CD4-positive, CD25-positive, alpha-beta regulatory T cell (primary cell): ENCODE measurements around the gene SLC9A9. TPM values are rescaled to one million over a fixed set of nuclear protein-coding genes. Genes with fewer than 3 reads are reported as not detected.

ENCODE experiments used
- ATAC-seq, 2 donors: fragments of 150-1000 bp; cut with Tn5 transposase; one replicate each; pipeline ENCODE4 v1.10.0; 2021; ENCODE audit warnings: low read depth in 2 of 2, moderate number of reproducible peaks in 2 of 2, moderate library complexity in 1 of 2
- DNase-seq, 3 donors: peaks; one replicate each; pipeline versions ENCODE4 v3.0.0 to v3.0.0-alpha.2; 2012 to 2022; ENCODE audit warnings: mixed read lengths in 1 of 3
- H3K27ac ChIP-seq: one replicate; pipeline ENCODE4 v1.7.0; 2013; ENCODE audit warnings: mild to moderate bottlenecking, low read length; ENCODE audit not compliant: insufficient read depth, poor library complexity, severe bottlenecking
- H3K27me3 ChIP-seq: one replicate; pipeline ENCODE4 v1.7.0; 2013; ENCODE audit warnings: low read length; ENCODE audit not compliant: control insufficient read depth, insufficient read depth
- H3K36me3 ChIP-seq: one replicate; pipeline ENCODE4 v1.7.0; 2013; ENCODE audit warnings: mild to moderate bottlenecking, low read length, moderate library complexity; ENCODE audit not compliant: control insufficient read depth, insufficient read depth
- H3K4me1 ChIP-seq: 2 replicates; pipeline ENCODE4 v1.7.0; 2013; ENCODE audit warnings: mild to moderate bottlenecking, low read length; ENCODE audit not compliant: insufficient read depth, control insufficient read depth, poor library complexity, severe bottlenecking
- H3K4me3 ChIP-seq: one replicate; pipeline ENCODE4 v1.7.0; 2013; ENCODE audit warnings: low read depth, mild to moderate bottlenecking, low read length, moderate library complexity
- H3K9me3 ChIP-seq, 2 experiments: 1 replicate in 1 of 2; 2 replicates in 1 of 2; pipeline ENCODE4 v1.7.0; 2013; ENCODE audit warnings: low read length in 2 of 2, mild to moderate bottlenecking in 1 of 2, moderate library complexity in 1 of 2; ENCODE audit not compliant: control insufficient read depth in 2 of 2
- H3K27ac Mint-ChIP-seq, 3 donors: one replicate each; pipeline ENCODE4 v1.8.0; 2020 to 2022; ENCODE audit warnings: mild to moderate bottlenecking in 3 of 3, mixed read lengths in 3 of 3, moderate library complexity in 2 of 3
- H3K27me3 Mint-ChIP-seq: one replicate; pipeline ENCODE4 v1.8.0; 2022; ENCODE audit warnings: mild to moderate bottlenecking, mixed read lengths
- H3K36me3 Mint-ChIP-seq: one replicate; pipeline ENCODE4 v1.8.0; 2020; ENCODE audit warnings: mixed read lengths
- H3K4me1 Mint-ChIP-seq, 4 donors: one replicate each; pipeline ENCODE4 v1.8.0; 2020 to 2022; ENCODE audit warnings: mixed read lengths in 4 of 4, mild to moderate bottlenecking in 1 of 4
- H3K4me3 Mint-ChIP-seq, 4 donors: one replicate each; pipeline ENCODE4 v1.8.0; 2020 to 2022; ENCODE audit warnings: mild to moderate bottlenecking in 4 of 4, mixed read lengths in 4 of 4, moderate library complexity in 3 of 4
- H3K9me3 Mint-ChIP-seq, 7 donors: one replicate each; pipeline ENCODE4 v1.8.0; 2020 to 2022; ENCODE audit warnings: mixed read lengths in 7 of 7, mild to moderate bottlenecking in 3 of 7, moderate library complexity in 2 of 7
- polyA plus RNA-seq, 4 donors: library from polyadenylated mRNA; unstranded; fragments of 300-500 nt; fragmentation: Illumina TruSeq; gene quantifications; one replicate each; pipeline ENCODE4 v1.2.3, GENCODE V29; 2021
- total RNA-seq: library from RNA; stranded (reverse); gene quantifications from one replicate; pipeline ENCODE4 v1.2.3, GENCODE V29; 2022

The SLC9A9 gene
- total and polyA plus RNA-seq, 5 donors from 2014 or later = 31.7 to 49.3 (median 46.4) TPM

DNA sequence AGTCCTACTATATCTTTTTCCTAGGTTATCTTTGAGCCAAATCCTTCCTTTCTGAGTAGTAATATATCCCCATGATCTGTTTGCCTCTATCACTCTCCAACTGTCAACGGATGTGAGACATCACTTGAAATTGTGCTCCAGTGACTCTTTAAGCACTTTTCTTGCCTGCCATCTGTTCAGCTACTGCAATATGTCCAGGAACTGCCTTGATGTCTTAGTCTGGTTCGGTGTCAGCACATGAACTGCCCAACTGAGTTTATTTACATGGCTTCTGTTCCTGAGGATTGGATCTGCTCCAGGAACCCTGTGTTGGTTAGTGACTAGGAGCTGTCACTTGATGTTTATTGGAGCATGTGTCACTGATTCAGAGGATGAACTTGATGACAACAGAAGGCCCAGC lies 116.5 kb downstream of the SLC9A9 start:
- Histone ChIP-seq H3K4me3 (no peak overlapping the region), H3K27me3 (no peaks in the 10 kb centered on the region), H3K27ac (no peak overlapping the region), H3K36me3 (no peaks in the 10 kb centered on the region), H3K4me1 (no peaks in the 10 kb centered on the region), H3K9me3 (no peaks in the 10 kb centered on the region)
- H3K4me3 Mint-ChIP-seq = no peak overlapping the region
- DNase-seq (no peak), ATAC-seq (no peak)
- H3K27ac Mint-ChIP-seq = peak overlapping the region in 1 of 3 donors; percentile 45
- H3K9me3 Mint-ChIP-seq = peaks cover 0 to 2% (median 0%) of the 10 kb centered on the region in 7 donors
- no peaks in the 10 kb centered on the region for H3K27me3 Mint-ChIP-seq
- H3K36me3 Mint-ChIP-seq = peaks cover 22% of the 10 kb centered on the region
- peaks cover 0 to 8% (median 4%) of the 10 kb centered on the region in 4 donors for H3K4me1 Mint-ChIP-seq

GRCh38 chr3:143731320-143731719 lies 116.9 kb downstream of the SLC9A9 start:
- Histone ChIP-seq H3K36me3 (no peaks in the 10 kb centered on the region), H3K4me3 (no peak overlapping the region), H3K9me3 (no peaks in the 10 kb centered on the region), H3K4me1 (no peaks in the 10 kb centered on the region), H3K27ac (no peak overlapping the region), H3K27me3 (no peaks in the 10 kb centered on the region)
- Mint-ChIP-seq H3K27me3 (no peaks in the 10 kb centered on the region), H3K4me3 (no peak overlapping the region), H3K27ac (no peak overlapping the region), H3K9me3 (peaks cover 0 to 2% (median 0%) of the 10 kb centered on the region in 7 donors), H3K36me3 (peaks cover 22% of the 10 kb centered on the region), H3K4me1 (peaks cover 0 to 11% (median 4%) of the 10 kb centered on the region in 4 donors)
- DNase-seq (peak in 1 of 3 donors; percentile 33), ATAC-seq (peak in 1 of 2 donors; percentile 52)

GRCh38 chr3:143727391-143727790 lies 120.9 kb downstream of the SLC9A9 start:
- H3K4me3 Mint-ChIP-seq = no peak overlapping the region
- peaks cover 19% of the 10 kb centered on the region for H3K36me3 Mint-ChIP-seq
- ATAC-seq (no peak), DNase-seq (no peak)
- Histone ChIP-seq H3K4me1 (no peaks in the 10 kb centered on the region), H3K4me3 (no peak overlapping the region), H3K27me3 (no peaks in the 10 kb centered on the region), H3K27ac (no peak overlapping the region), H3K36me3 (peaks cover 6% of the 10 kb centered on the region), H3K9me3 (no peaks in the 10 kb centered on the region)
- H3K9me3 Mint-ChIP-seq = no peaks in the 10 kb centered on the region
- H3K27ac Mint-ChIP-seq = peak overlapping the region in 1 of 3 donors; percentile 64
- peaks cover 0 to 11% (median 9%) of the 10 kb centered on the region in 4 donors for H3K4me1 Mint-ChIP-seq
- no peaks in the 10 kb centered on the region for H3K27me3 Mint-ChIP-seq

DNA sequence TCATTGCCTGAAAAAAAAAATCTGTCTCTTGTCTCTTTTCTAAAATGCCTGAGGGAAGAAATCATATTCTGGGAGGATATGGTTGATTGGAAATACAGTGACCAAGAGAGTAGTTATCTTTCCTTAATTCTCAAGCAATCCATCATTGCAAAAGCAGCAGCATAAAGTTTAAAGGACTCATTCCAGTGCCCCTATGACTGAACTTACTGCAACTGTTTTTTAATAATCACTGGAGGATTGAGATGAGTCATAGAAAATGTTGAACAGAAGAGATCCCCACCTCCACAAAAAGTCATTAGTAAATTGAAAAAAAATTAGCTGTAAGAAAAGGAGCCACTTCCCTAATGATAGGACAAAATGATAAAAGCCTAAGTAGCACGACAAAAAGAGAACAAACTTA lies 121.5 kb downstream of the SLC9A9 start:
- Histone ChIP-seq H3K4me1 (no peaks in the 10 kb centered on the region), H3K36me3 (peaks cover 6% of the 10 kb centered on the region), H3K9me3 (no peaks in the 10 kb centered on the region), H3K27ac (no peak overlapping the region), H3K4me3 (no peak overlapping the region), H3K27me3 (no peaks in the 10 kb centered on the region)
- DNase-seq = no peak
- Mint-ChIP-seq H3K9me3 (no peaks in the 10 kb centered on the region), H3K4me3 (no peak overlapping the region), H3K36me3 (peaks cover 22% of the 10 kb centered on the region), H3K27ac (no peak overlapping the region), H3K4me1 (peaks cover 0 to 11% (median 9%) of the 10 kb centered on the region in 4 donors), H3K27me3 (no peaks in the 10 kb centered on the region)
- no peak for ATAC-seq

DNA sequence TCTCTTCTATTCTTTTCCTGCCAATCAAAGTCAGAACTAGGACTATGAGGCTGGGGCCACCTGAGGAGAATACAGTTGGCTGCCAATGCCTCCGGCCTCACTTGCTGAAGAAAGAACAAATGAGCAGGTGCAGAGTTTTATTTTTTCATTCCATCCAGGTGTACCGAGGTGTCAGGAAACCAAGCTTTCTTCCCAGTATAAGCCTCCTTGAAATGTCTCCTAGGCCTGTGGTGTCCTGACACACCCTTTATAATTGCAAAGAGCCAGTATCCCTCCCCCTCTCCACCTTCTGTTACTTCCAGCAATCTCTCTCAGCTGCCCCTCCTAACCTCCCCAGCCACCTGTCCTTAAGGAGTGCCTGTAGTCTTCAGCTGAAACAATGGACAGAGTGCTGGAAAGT lies 127.9 kb downstream of the SLC9A9 start:
- peaks cover 6% of the 10 kb centered on the region for H3K36me3 ChIP-seq
- H3K9me3 ChIP-seq = no peaks in the 10 kb centered on the region
- ATAC-seq (no peak), DNase-seq (no peak)
- no peak overlapping the region for H3K27ac ChIP-seq
- H3K27me3 ChIP-seq = no peaks in the 10 kb centered on the region
- peak overlapping the region in 1 of 3 donors; percentile 33 for H3K27ac Mint-ChIP-seq
- H3K36me3 Mint-ChIP-seq = peaks cover 23% of the 10 kb centered on the region
- H3K27me3 Mint-ChIP-seq = no peaks in the 10 kb centered on the region
- H3K4me1 Mint-ChIP-seq = peaks cover 0 to 8% (median 6%) of the 10 kb centered on the region in 4 donors
- H3K9me3 Mint-ChIP-seq = peaks cover 0 to 4% (median 0%) of the 10 kb centered on the region in 7 donors
- H3K4me1 ChIP-seq = no peaks in the 10 kb centered on the region
- no peak overlapping the region for H3K4me3 ChIP-seq
- H3K4me3 Mint-ChIP-seq = no peak overlapping the region

GRCh38 chr3:143718463-143718862 lies 129.8 kb downstream of the SLC9A9 start:
- Mint-ChIP-seq H3K27me3 (no peaks in the 10 kb centered on the region), H3K36me3 (peaks cover 18% of the 10 kb centered on the region), H3K4me1 (peaks cover 0 to 13% (median 6%) of the 10 kb centered on the region in 4 donors), H3K9me3 (peaks cover 0 to 6% (median 0%) of the 10 kb centered on the region in 7 donors), H3K4me3 (no peak overlapping the region), H3K27ac (peak overlapping the region in 1 of 3 donors; percentile 26)
- no peaks in the 10 kb centered on the region for H3K27me3 ChIP-seq
- no peaks in the 10 kb centered on the region for H3K4me1 ChIP-seq
- DNase-seq (no peak), ATAC-seq (no peak)
- no peaks in the 10 kb centered on the region for H3K36me3 ChIP-seq
- H3K27ac ChIP-seq = no peak overlapping the region
- no peak overlapping the region for H3K4me3 ChIP-seq
- no peaks in the 10 kb centered on the region for H3K9me3 ChIP-seq

DNA sequence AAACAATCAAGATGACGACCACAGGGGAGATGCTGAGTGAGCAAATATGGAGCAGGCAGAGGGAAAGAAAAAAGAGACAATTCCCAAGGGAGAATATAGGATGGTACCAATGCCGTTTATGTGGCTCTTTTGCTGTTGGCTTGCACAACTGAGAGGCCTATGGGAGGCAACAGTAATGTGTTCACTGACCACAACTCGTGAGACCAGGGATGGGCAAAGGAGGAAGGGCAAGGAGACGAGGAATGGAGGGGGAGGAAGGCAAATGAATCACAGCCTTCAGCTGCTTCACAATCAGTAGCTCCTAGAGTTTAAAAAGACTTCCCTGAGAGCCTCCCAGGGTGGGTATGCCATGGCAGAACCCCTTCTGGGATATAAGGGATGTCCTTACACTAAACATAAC lies 131.5 kb downstream of the SLC9A9 start:
- Histone ChIP-seq H3K27ac (no peak overlapping the region), H3K27me3 (no peaks in the 10 kb centered on the region), H3K4me1 (no peaks in the 10 kb centered on the region), H3K9me3 (no peaks in the 10 kb centered on the region), H3K4me3 (no peak overlapping the region), H3K36me3 (no peaks in the 10 kb centered on the region)
- Mint-ChIP-seq H3K27me3 (no peaks in the 10 kb centered on the region), H3K9me3 (peaks cover 0 to 6% (median 0%) of the 10 kb centered on the region in 7 donors), H3K4me1 (peaks cover 5 to 16% (median 11%) of the 10 kb centered on the region in 4 donors), H3K27ac (no peak overlapping the region), H3K4me3 (no peak overlapping the region), H3K36me3 (peaks cover 11% of the 10 kb centered on the region)
- no peak for ATAC-seq
- DNase-seq = no peak

DNA sequence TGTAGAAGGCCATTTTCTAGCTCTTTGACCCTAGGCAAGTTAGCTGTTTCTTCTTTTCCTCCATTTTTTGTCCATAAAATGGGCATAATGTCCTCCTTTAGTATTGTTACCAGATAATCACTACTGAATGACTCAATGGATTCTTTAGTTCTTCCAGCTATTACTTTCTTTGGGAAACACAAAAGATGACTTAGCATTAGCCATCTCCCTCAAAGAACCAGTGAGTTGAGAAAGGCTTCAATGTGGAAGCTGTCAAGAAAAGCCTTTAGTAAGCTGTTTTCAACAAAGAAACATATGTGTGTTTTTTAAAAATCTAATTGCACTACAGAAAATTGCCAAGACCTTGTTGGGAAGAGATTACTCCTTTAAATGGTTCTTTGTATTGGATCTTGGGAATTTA lies 135.7 kb downstream of the SLC9A9 start:
- Histone ChIP-seq H3K9me3 (no peaks in the 10 kb centered on the region), H3K27me3 (no peaks in the 10 kb centered on the region), H3K36me3 (no peaks in the 10 kb centered on the region), H3K4me1 (no peaks in the 10 kb centered on the region), H3K4me3 (no peak overlapping the region), H3K27ac (no peak overlapping the region)
- H3K27me3 Mint-ChIP-seq = no peaks in the 10 kb centered on the region
- no peak for ATAC-seq
- H3K36me3 Mint-ChIP-seq = peaks cover 7% of the 10 kb centered on the region
- H3K9me3 Mint-ChIP-seq = peaks cover 0 to 6% (median 0%) of the 10 kb centered on the region in 7 donors
- DNase-seq = no peak
- H3K4me1 Mint-ChIP-seq = peaks cover 5 to 12% (median 10%) of the 10 kb centered on the region in 4 donors
- no peak overlapping the region for H3K27ac Mint-ChIP-seq
- H3K4me3 Mint-ChIP-seq = no peak overlapping the region
